SU-DHL-6 (cell line): ENCODE results near the gene CSNK1G3.

Source experiments
- EZH2phosphoT487 ChIP-seq: fragments of 200-600 bp; sonication (generic), shearing (Covaris generic); conservative IDR thresholded peaks from 2 replicates; pipeline ENCODE4 v1.6.1; 2018; ENCODE audit warnings: mild to moderate bottlenecking, antibody characterized with exemption, low read length, moderate library complexity, mixed read lengths
- TF ChIP-seq, protein P1 (sequence below): fragments of 200-600 bp; sonication (generic); IDR thresholded peaks from one replicate; pipeline ENCODE4 v1.5.1; 2017; ENCODE audit warnings: antibody characterized with exemption, mild to moderate bottlenecking, low read length, moderate library complexity; ENCODE audit not compliant: insufficient read depth, poor library complexity, severe bottlenecking

DNA sequence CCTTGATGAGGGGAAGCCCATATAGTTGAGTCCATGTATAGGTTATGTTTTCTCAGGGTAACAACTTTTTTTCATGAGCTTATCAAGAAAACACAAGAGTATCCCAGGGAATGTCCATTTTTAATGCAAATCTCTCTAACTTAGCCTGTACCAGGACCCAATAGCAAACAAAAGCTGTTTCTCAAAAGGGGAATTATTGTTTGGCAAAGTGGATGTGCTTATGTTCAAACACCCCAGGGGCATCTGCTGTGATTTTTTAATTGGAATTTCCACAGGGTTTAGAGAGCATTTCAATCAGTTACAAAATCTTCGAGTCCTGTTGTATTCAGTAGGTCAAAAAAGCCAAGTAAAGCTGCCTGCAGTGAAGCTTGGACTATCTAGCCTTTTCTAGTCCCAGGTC is 33.4 kb upstream of the CSNK1G3 start:
- TF ChIP-seq, protein P1, sequence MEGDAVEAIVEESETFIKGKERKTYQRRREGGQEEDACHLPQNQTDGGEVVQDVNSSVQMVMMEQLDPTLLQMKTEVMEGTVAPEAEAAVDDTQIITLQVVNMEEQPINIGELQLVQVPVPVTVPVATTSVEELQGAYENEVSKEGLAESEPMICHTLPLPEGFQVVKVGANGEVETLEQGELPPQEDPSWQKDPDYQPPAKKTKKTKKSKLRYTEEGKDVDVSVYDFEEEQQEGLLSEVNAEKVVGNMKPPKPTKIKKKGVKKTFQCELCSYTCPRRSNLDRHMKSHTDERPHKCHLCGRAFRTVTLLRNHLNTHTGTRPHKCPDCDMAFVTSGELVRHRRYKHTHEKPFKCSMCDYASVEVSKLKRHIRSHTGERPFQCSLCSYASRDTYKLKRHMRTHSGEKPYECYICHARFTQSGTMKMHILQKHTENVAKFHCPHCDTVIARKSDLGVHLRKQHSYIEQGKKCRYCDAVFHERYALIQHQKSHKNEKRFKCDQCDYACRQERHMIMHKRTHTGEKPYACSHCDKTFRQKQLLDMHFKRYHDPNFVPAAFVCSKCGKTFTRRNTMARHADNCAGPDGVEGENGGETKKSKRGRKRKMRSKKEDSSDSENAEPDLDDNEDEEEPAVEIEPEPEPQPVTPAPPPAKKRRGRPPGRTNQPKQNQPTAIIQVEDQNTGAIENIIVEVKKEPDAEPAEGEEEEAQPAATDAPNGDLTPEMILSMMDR, result no peak
- TF ChIP-seq EZH2phosphoT487, result no peak
